HTERT RPE-1 (cell line): ENCODE data around the gene MAOA.
"Not testable (repeated sequence)": the region's sequence is repeated elsewhere in the genome, so short reads cannot be mapped to it uniquely, and the experiment has no call there.

Experiments used
- in situ Hi-C: fragments of 300-500 bp; cut with MboI; formaldehyde crosslinking; loops from 4 replicates; pipeline ENCODE4 v1.14.3; 2020; ENCODE audit warnings: low sequenced_read_pairs

The MAOA gene

GRCh38 chrX:43661521-43662240 is 5.6 kb downstream of the MAOA start:
- in situ Hi-C loops = no loop called here

- in situ Hi-C loops = no loop called here
Observed at GRCh38 chrX:43663173-43663572, 7.1 kb downstream of the MAOA start.

GRCh38 chrX:43664258-43664657 is 8.2 kb downstream of the MAOA start:
- in situ Hi-C loops = no loop called here

GRCh38 chrX:43664708-43665107 is 8.6 kb downstream of the MAOA start:
- in situ Hi-C loops = no loop called here

- in situ Hi-C loops = no loop called here
Observed at GRCh38 chrX:43666311-43666912, 10.3 kb downstream of the MAOA start.

GRCh38 chrX:43675965-43676628 is 20.0 kb downstream of the MAOA start:
- in situ Hi-C loops = not testable (repeated sequence)

- in situ Hi-C loops = no loop called here
Observed at GRCh38 chrX:43676971-43677572, 21.0 kb downstream of the MAOA start.

- in situ Hi-C loops = no loop called here
Observed at GRCh38 chrX:43677993-43678392, 21.9 kb downstream of the MAOA start.

GRCh38 chrX:43679058-43679457 is 23.0 kb downstream of the MAOA start:
- in situ Hi-C loops = no loop called here

GRCh38 chrX:43679778-43680177 is 23.7 kb downstream of the MAOA start:
- in situ Hi-C loops = no loop called here

- in situ Hi-C loops = no loop called here
Observed at GRCh38 chrX:43682726-43683125, 26.6 kb downstream of the MAOA start.

GRCh38 chrX:43685221-43685620 is 29.1 kb downstream of the MAOA start:
- in situ Hi-C loops = no loop called here

GRCh38 chrX:43688586-43688985 is 32.5 kb downstream of the MAOA start:
- in situ Hi-C loops = no loop called here

GRCh38 chrX:43693602-43694406 is 37.7 kb downstream of the MAOA start:
- in situ Hi-C loops = no loop called here

- in situ Hi-C loops = no loop called here
Observed at GRCh38 chrX:43699475-43699874, 43.4 kb downstream of the MAOA start.

GRCh38 chrX:43702079-43702524 is 46.0 kb downstream of the MAOA start:
- in situ Hi-C loops = no loop called here

GRCh38 chrX:43702660-43703059 is 46.6 kb downstream of the MAOA start:
- in situ Hi-C loops = no loop called here

GRCh38 chrX:43703211-43703791 is 47.2 kb downstream of the MAOA start:
- in situ Hi-C loops = no loop called here

- in situ Hi-C loops = no loop called here
Observed at GRCh38 chrX:43706786-43707370, 50.8 kb downstream of the MAOA start.
